Keratinocyte (primary cell): ENCODE data around the gene ARHGEF28. TPM values are rescaled to one million over a fixed set of nuclear protein-coding genes. Genes with fewer than 3 reads are reported as not detected.
A peak's percentile ranks its signal among the peaks of the same experiment; 100 is the strongest.

ENCODE experiments used
- DNase-seq: peaks from one replicate; pipeline ENCODE4 v3.0.0-alpha.2; 2011; ENCODE audit warnings: low read depth, missing footprints, low spot score
- FAIRE-seq: peaks from 2 replicates; lab custom pipeline; 2011; peaks lifted over from hg19 to GRCh38; lab: Jason Lieb, UNC
- H2AFZ ChIP-seq: 2 replicates; pipeline ENCODE4 v1.6.0; 2012; ENCODE audit warnings: low read length, control low read depth, inconsistent platforms; ENCODE audit not compliant: control insufficient read depth
- H3K27ac ChIP-seq: 2 replicates; pipeline ENCODE4 v1.5.1; 2011; ENCODE audit warnings: low read length; ENCODE audit not compliant: control insufficient read depth, insufficient read depth
- H3K27me3 ChIP-seq: 3 replicates; pipeline ENCODE4 v1.6.0; 2011; ENCODE audit warnings: low read length; ENCODE audit not compliant: control insufficient read depth, insufficient read depth; ENCODE audit errors: extremely low read depth
- H3K36me3 ChIP-seq, 2 experiments: 2 replicates in 1 of 2; 3 replicates in 1 of 2; pipeline ENCODE4 v1.5.1; 2011; ENCODE audit warnings: low read length in 2 of 2, mild to moderate bottlenecking in 1 of 2; ENCODE audit not compliant: control insufficient read depth in 2 of 2, insufficient read depth in 2 of 2; ENCODE audit errors: extremely low read depth in 1 of 2
- H3K4me1 ChIP-seq: 3 replicates; pipeline ENCODE4 v1.5.1; 2011; ENCODE audit warnings: low read length; ENCODE audit not compliant: control insufficient read depth, insufficient read depth; ENCODE audit errors: extremely low read depth
- H3K4me2 ChIP-seq: 3 replicates; pipeline ENCODE4 v1.6.0; 2011; ENCODE audit warnings: low read depth, low read length; ENCODE audit not compliant: control insufficient read depth, insufficient read depth; ENCODE audit errors: extremely low read depth
- H3K4me3 ChIP-seq, 3 experiments: fragments of 200-600 bp in 1 of 3; sonication (generic) in 1 of 3; 2 replicates in 2 of 3; 3 replicates in 1 of 3; pipeline ENCODE4 v1.5.1; 2011 to 2016; ENCODE audit warnings: low read length in 3 of 3, mild to moderate bottlenecking in 3 of 3, control low read depth in 2 of 3, inconsistent platforms in 1 of 3, low read depth in 1 of 3, mixed read lengths in 1 of 3, mixed run types in 1 of 3, moderate library complexity in 1 of 3; ENCODE audit not compliant: control insufficient read depth in 2 of 3, insufficient read depth in 2 of 3; ENCODE audit errors: extremely low read depth in 1 of 3
- H3K79me2 ChIP-seq: 2 replicates; pipeline ENCODE4 v1.6.0; 2012; ENCODE audit warnings: low read length; ENCODE audit not compliant: control insufficient read depth, insufficient read depth
- H3K9ac ChIP-seq: 3 replicates; pipeline ENCODE4 v1.6.0; 2011; ENCODE audit warnings: low read length; ENCODE audit not compliant: control insufficient read depth, insufficient read depth; ENCODE audit errors: extremely low read depth
- H3K9me1 ChIP-seq: 3 replicates; pipeline ENCODE4 v1.6.0; 2011; ENCODE audit warnings: low read length; ENCODE audit not compliant: control insufficient read depth, insufficient read depth; ENCODE audit errors: extremely low read depth
- H3K9me3 ChIP-seq: 2 replicates; pipeline ENCODE4 v1.5.1; 2012; ENCODE audit warnings: low read depth, low read length; ENCODE audit not compliant: control insufficient read depth
- H4K20me1 ChIP-seq: 3 replicates; pipeline ENCODE4 v1.6.0; 2011; ENCODE audit warnings: low read length; ENCODE audit not compliant: control insufficient read depth, insufficient read depth; ENCODE audit errors: extremely low read depth
- EZH2 ChIP-seq: IDR thresholded peaks from one replicate; pipeline ENCODE4 v1.6.1; 2012; ENCODE audit warnings: inconsistent platforms, mild to moderate bottlenecking, low read length, moderate library complexity
- dilution Hi-C: fragments of 300-500 bp; cut with MboI; formaldehyde crosslinking; loops from one replicate; pipeline ENCODE4 v1.7.0; 2020; ENCODE audit warnings: low sequenced_read_pairs; ENCODE audit not compliant: extremely low pct_ligation_motif_present
- polyA plus RNA-seq, 5 experiments: library from polyadenylated mRNA; depleted of rRNA in 3 of 5; stranded (reverse) in 3 of 5; stranded (forward) in 1 of 5; unstranded in 1 of 5; fragments of >200 nt; gene quantifications; 1 replicate in 1 of 5; 2 replicates in 3 of 5; 3 replicates in 1 of 5; pipeline versions ENCODE4 v1.2.1 to v1.2.3, GENCODE V29; 2011 to 2012; ENCODE audit warnings: missing spikeins in 2 of 5, low read depth in 1 of 5, low replicate concordance in 1 of 5
- TF ChIP-seq, protein P1 (sequence below), 3 experiments: IDR thresholded peaks in 1 of 3; conservative IDR thresholded peaks in 1 of 3; optimal IDR thresholded peaks in 1 of 3; 2 replicates in 2 of 3; 3 replicates in 1 of 3; pipeline versions ENCODE3 to v1.5.1; 2011; ENCODE audit warnings: low read length in 3 of 3, mild to moderate bottlenecking in 3 of 3, moderate library complexity in 2 of 3, control low read depth in 1 of 3, inconsistent platforms in 1 of 3; ENCODE audit not compliant: insufficient read depth in 2 of 3; ENCODE audit errors: extremely low read depth in 1 of 3

The ARHGEF28 gene
- polyA plus RNA-seq, 1 donor (not counting 4 experiments of a cell fraction or from before 2014, with no cell fraction given): 31.6 TPM

DNA sequence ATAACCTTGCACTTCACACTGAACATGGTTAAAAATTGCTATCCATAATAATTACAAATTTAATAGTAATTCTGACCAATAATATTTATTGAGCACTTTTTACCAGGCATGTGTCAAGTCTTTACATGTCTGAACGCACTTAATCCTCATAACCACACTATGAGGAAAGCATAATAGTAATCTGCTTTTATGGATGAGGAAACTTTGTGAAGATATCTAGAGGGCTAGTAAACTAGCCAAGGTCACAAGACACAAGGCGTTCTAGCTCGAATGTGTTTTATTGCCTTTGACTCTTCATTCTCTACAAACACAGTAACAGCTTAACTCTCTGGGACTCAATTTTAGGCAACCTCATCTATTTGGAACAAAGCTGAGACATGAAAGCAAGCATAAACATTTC is 205.1 kb downstream of the ARHGEF28 start:
- peak overlapping the region in 1 of 3 experiments; percentile 25 for H3K4me3 ChIP-seq
- no peaks in the 10 kb centered on the region for H3K27me3 ChIP-seq
- H3K79me2 ChIP-seq: peaks cover 32% of the 10 kb centered on the region
- H3K9ac ChIP-seq: peak overlapping the region; percentile 13
- H3K4me1 ChIP-seq: peaks cover 29% of the 10 kb centered on the region
- H4K20me1 ChIP-seq: no peaks in the 10 kb centered on the region
- peak overlapping the region; percentile 62 for H3K27ac ChIP-seq
- no peak overlapping the region for H2AFZ ChIP-seq
- peaks cover 13 to 14% of the 10 kb centered on the region in 2 experiments for H3K36me3 ChIP-seq
- FAIRE-seq: peak; percentile 89
- no peak for DNase-seq
- no peaks in the 10 kb centered on the region for H3K9me1 ChIP-seq
- dilution Hi-C loops: no loop called here
- peak overlapping the region; percentile 41 for H3K4me2 ChIP-seq
- no peaks in the 10 kb centered on the region for H3K9me3 ChIP-seq
- no peak for TF ChIP-seq EZH2
- TF ChIP-seq, protein P1, sequence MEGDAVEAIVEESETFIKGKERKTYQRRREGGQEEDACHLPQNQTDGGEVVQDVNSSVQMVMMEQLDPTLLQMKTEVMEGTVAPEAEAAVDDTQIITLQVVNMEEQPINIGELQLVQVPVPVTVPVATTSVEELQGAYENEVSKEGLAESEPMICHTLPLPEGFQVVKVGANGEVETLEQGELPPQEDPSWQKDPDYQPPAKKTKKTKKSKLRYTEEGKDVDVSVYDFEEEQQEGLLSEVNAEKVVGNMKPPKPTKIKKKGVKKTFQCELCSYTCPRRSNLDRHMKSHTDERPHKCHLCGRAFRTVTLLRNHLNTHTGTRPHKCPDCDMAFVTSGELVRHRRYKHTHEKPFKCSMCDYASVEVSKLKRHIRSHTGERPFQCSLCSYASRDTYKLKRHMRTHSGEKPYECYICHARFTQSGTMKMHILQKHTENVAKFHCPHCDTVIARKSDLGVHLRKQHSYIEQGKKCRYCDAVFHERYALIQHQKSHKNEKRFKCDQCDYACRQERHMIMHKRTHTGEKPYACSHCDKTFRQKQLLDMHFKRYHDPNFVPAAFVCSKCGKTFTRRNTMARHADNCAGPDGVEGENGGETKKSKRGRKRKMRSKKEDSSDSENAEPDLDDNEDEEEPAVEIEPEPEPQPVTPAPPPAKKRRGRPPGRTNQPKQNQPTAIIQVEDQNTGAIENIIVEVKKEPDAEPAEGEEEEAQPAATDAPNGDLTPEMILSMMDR (optimal IDR thresholded peaks at IDR 0.05 in 1 of 3, IDR thresholded peaks at IDR 0.05 in 1 of 3, conservative IDR thresholded peaks at IDR 0.05 in 1 of 3; ENCODE audit: extremely low read depth in 1 of 3, insufficient read depth in 2 of 3, low read length in 3 of 3): no peak

DNA sequence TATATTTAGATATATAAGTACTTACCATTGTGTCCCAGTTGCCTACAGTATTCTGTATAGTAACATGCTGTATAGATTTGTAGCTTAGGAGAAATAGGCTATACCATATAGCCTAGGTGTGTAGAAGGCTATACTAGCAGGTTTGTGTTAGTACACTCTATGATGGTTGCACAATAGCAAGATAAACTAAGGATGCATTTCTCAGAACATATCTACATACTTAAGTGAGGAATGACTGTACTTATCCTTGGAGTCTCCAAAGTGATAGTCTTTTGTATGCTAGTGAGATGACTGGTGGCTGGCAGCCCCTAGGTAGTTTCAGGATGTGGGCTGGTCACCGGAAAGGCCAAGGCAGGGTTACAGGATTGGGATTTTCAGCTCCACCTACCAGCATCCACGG is 208.7 kb downstream of the ARHGEF28 start:
- Histone ChIP-seq H3K4me2 (no peak overlapping the region), H3K79me2 (peaks cover 32% of the 10 kb centered on the region), H3K9ac (no peak overlapping the region), H3K4me1 (peaks cover 17% of the 10 kb centered on the region), H2AFZ (no peak overlapping the region), H3K9me1 (no peaks in the 10 kb centered on the region), H3K27ac (no peak overlapping the region), H3K9me3 (no peaks in the 10 kb centered on the region), H3K4me3 (no peak overlapping the region), H3K36me3 (peaks cover 10 to 15% of the 10 kb centered on the region in 2 experiments), H4K20me1 (no peaks in the 10 kb centered on the region), H3K27me3 (no peaks in the 10 kb centered on the region)
- TF ChIP-seq EZH2: no peak
- TF ChIP-seq, protein P1 (optimal IDR thresholded peaks at IDR 0.05 in 1 of 3, IDR thresholded peaks at IDR 0.05 in 1 of 3, conservative IDR thresholded peaks at IDR 0.05 in 1 of 3; ENCODE audit: extremely low read depth in 1 of 3, insufficient read depth in 2 of 3, low read length in 3 of 3): no peak
- dilution Hi-C loops: no loop called here
- no peak for DNase-seq
- FAIRE-seq: no peak
